SK-N-MC (cell line): ENCODE results near the gene ENTR1.

ENCODE experiments used
- EZH2 ChIP-seq: fragments of 200-600 bp; sonication (generic); IDR thresholded peaks from one replicate; pipeline ENCODE4 v1.6.1; 2017; ENCODE audit warnings: antibody characterized with exemption
- FOXP2 ChIP-seq: optimal IDR thresholded peaks from 2 replicates; pipeline ENCODE3; 2011; ENCODE audit warnings: mild to moderate bottlenecking, moderate library complexity; ENCODE audit not compliant: insufficient read depth; ENCODE audit errors: extremely low read length, control extremely low read depth
- POLR2AphosphoS5 ChIP-seq: IDR thresholded peaks from 2 replicates; pipeline ENCODE4 v1.6.1; 2012; ENCODE audit warnings: mild to moderate bottlenecking, low read depth, low read length, borderline replicate concordance

DNA sequence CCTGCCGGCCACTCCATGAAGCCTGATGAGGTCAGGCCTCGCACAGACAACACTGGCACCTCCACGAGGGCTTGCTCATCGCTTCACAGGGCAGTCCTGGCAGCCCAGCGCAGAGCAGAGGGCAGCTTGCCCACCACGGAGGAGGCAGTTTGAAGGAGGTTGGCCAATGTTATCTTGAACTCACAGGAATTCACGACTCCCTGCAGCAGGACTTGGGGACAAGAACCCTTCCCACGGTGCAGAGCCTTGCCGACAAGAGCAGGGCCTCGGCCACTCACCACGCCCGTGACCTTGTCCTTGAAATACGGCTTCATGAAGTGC, 15.4 kb downstream of the ENTR1 start:
- no peak for TF ChIP-seq POLR2AphosphoS5
- TF ChIP-seq EZH2, result no peak
- no peak for TF ChIP-seq FOXP2
